Right renal pelvis (tissue), 4 donors: ENCODE results near the gene RHBDF2. TPM values are rescaled to one million over a fixed set of nuclear protein-coding genes. Genes with fewer than 3 reads are reported as not detected.

Experiments
- DNase-seq, 4 donors: peaks; one replicate each; pipeline ENCODE4 v3.0.0-alpha.2; 2013; ENCODE audit warnings: low read depth in 4 of 4, low spot score in 3 of 4, missing footprints in 1 of 4
- polyA plus RNA-seq, 4 donors: library from polyadenylated mRNA; unstranded; fragments of 120-200 nt; gene quantifications; one replicate each; pipeline ENCODE4 v1.2.1, GENCODE V29; 2013; ENCODE audit not compliant: insufficient read length in 4 of 4

The RHBDF2 gene
- polyA plus RNA-seq, 4 donors = 5.8 to 9.5 (median 6.8) TPM

GRCh38 chr17:76422860-76423259 lies 78.4 kb downstream of the RHBDF2 start:
- DNase-seq = no peak

GRCh38 chr17:76422406-76422805 lies 78.8 kb downstream of the RHBDF2 start:
- no peak for DNase-seq

GRCh38 chr17:76421044-76421407 lies 80.2 kb downstream of the RHBDF2 start:
- DNase-seq = no peak

Other genes with a start within 250 kb of the RHBDF2 start
- gene UBALD2, start 236.1 kb downstream of the RHBDF2 start, polyA plus RNA-seq = 10 to 100 TPM; 34.9 to 45.4 (median 41.1) TPM
- gene QRICH2, start 193.1 kb downstream of the RHBDF2 start, polyA plus RNA-seq = 1 to 10 TPM; 5.1 to 6.5 (median 5.7) TPM
- gene PRPSAP1, start 147.5 kb downstream of the RHBDF2 start, polyA plus RNA-seq = 10 to 100 TPM; 71.4 to 87.1 (median 82.8) TPM
- 1 to 10 TPM; 1.8 to 4.6 (median 2.7) TPM for gene SPHK1, start 116.8 kb downstream of the RHBDF2 start, polyA plus RNA-seq
- 10 to 100 TPM; 22.6 to 29.1 (median 23.7) TPM for gene UBE2O, start 48.3 kb downstream of the RHBDF2 start, polyA plus RNA-seq
- gene AANAT, start 33.8 kb downstream of the RHBDF2 start, polyA plus RNA-seq = under 1 TPM in 2 of 4 donors, not detected in 2; 0.17 to 0.40 TPM
- 10 to 100 TPM; 15.1 to 17.4 (median 15.4) TPM for gene CYGB, start 36.3 kb upstream of the RHBDF2 start, polyA plus RNA-seq
- 1 to 10 TPM; 2.7 to 4.0 (median 3.4) TPM for gene PRCD, start 38.6 kb upstream of the RHBDF2 start, polyA plus RNA-seq
- 10 to 100 TPM; 11.4 to 14.8 (median 12.3) TPM for gene ST6GALNAC2, start 84.4 kb upstream of the RHBDF2 start, polyA plus RNA-seq
- gene ST6GALNAC1, start 142.3 kb upstream of the RHBDF2 start, polyA plus RNA-seq = under 1 TPM; 0.24 to 0.37 (median 0.32) TPM
- gene MXRA7, start 209.5 kb upstream of the RHBDF2 start, polyA plus RNA-seq = 100 to 1,000 TPM; 107 to 127 (median 118) TPM
- 10 to 100 TPM; 18.9 to 24.1 (median 21.3) TPM for gene JMJD6, start 225.2 kb upstream of the RHBDF2 start, polyA plus RNA-seq
- gene METTL23, start 225.4 kb upstream of the RHBDF2 start, polyA plus RNA-seq = 10 to 100 TPM; 43.5 to 48.4 (median 44.7) TPM
- 100 to 1,000 TPM; 361 to 455 (median 424) TPM for gene SRSF2, start 235.9 kb upstream of the RHBDF2 start, polyA plus RNA-seq
- gene MFSD11, start 236.7 kb upstream of the RHBDF2 start, polyA plus RNA-seq = 10 to 100 TPM; 24.4 to 28.3 (median 26.6) TPM